ENCODE measurements around the gene BIVM.

The BIVM gene

GRCh38 chr13:102845289-102845629 lies 46.3 kb downstream of the BIVM start:
- no peak for DNase-seq (ENCODE audit: low read depth)

GRCh38 chr13:102845630-102846260 lies 46.8 kb downstream of the BIVM start, which contains the start of gene ERCC5:
ERCC5 (plus strand) TSS chr13:102846032; CDS start chr13:102846267, 235 bp downstream.
- peak; percentile 97 for DNase-seq (ENCODE audit: low read depth)

- DNase-seq (ENCODE audit: low read depth), result peak; percentile 67
Observed at GRCh38 chr13:102846261-102847015, 47.5 kb downstream of the BIVM start.

GRCh38 chr13:102847272-102848234 lies 48.6 kb downstream of the BIVM start:
- peak; percentile 70 for DNase-seq (ENCODE audit: low read depth)

GRCh38 chr13:102848956-102849355 lies 50.0 kb downstream of the BIVM start:
- no peak for DNase-seq (ENCODE audit: low read depth)

- DNase-seq (ENCODE audit: low read depth), result no peak
Observed at GRCh38 chr13:102852556-102852955, 53.6 kb downstream of the BIVM start.

GRCh38 chr13:102854675-102855074 lies 55.8 kb downstream of the BIVM start:
- no peak for DNase-seq (ENCODE audit: low read depth)

- DNase-seq (ENCODE audit: low read depth), result no peak
Observed at GRCh38 chr13:102856557-102856956, 57.6 kb downstream of the BIVM start.

GRCh38 chr13:102862624-102863210 lies 63.8 kb downstream of the BIVM start:
- no peak for DNase-seq (ENCODE audit: low read depth)

GRCh38 chr13:102863590-102863989 lies 64.7 kb downstream of the BIVM start:
- DNase-seq (ENCODE audit: low read depth), result no peak

- peak; percentile 39 for DNase-seq (ENCODE audit: low read depth)
Observed at GRCh38 chr13:102868366-102868936, 69.5 kb downstream of the BIVM start.

- peak; percentile 10 for DNase-seq (ENCODE audit: low read depth)
Observed at GRCh38 chr13:102869948-102870676, 71.2 kb downstream of the BIVM start.

- DNase-seq (ENCODE audit: low read depth), result peak; percentile 76
Observed at GRCh38 chr13:102870677-102871415, 71.9 kb downstream of the BIVM start.

GRCh38 chr13:102872131-102872530 lies 73.2 kb downstream of the BIVM start:
- DNase-seq (ENCODE audit: low read depth), result peak; percentile 4

- no peak for DNase-seq (ENCODE audit: low read depth)
Observed at GRCh38 chr13:102872531-102872930, 73.6 kb downstream of the BIVM start.

- peak; percentile 40 for DNase-seq (ENCODE audit: low read depth)
Observed at GRCh38 chr13:102873653-102874052, 74.7 kb downstream of the BIVM start.

GRCh38 chr13:102875256-102875655 lies 76.3 kb downstream of the BIVM start:
- DNase-seq (ENCODE audit: low read depth), result no peak

GRCh38 chr13:102877303-102877702 lies 78.4 kb downstream of the BIVM start:
- DNase-seq (ENCODE audit: low read depth), result peak; percentile 18

- DNase-seq (ENCODE audit: low read depth), result no peak
Observed at GRCh38 chr13:102878481-102878880, 79.6 kb downstream of the BIVM start.

GRCh38 chr13:102879793-102880499 lies 81.0 kb downstream of the BIVM start:
- no peak for DNase-seq (ENCODE audit: low read depth)
